K562 (cell line): ENCODE results near the gene ADCY5.

ENCODE experiments used
- CBX3 ChIP-seq, 2 experiments: IDR thresholded peaks; 1 replicate in 1 of 2; 2 replicates in 1 of 2; pipeline ENCODE4 v1.6.1; 2012; ENCODE audit warnings: inconsistent platforms in 2 of 2, low read length in 2 of 2, borderline replicate concordance in 1 of 2, control low read depth in 1 of 2
- E2F6 ChIP-seq, 2 experiments: IDR thresholded peaks; 2 replicates each; pipeline ENCODE4 v1.6.1; 2011; ENCODE audit warnings: borderline replicate concordance in 1 of 2, control low read depth in 1 of 2, low read depth in 1 of 2, low read length in 1 of 2, mild to moderate bottlenecking in 1 of 2, mixed read lengths in 1 of 2, moderate library complexity in 1 of 2; ENCODE audit not compliant: insufficient read depth in 1 of 2, insufficient read length in 1 of 2, poor library complexity in 1 of 2, severe bottlenecking in 1 of 2; ENCODE audit errors: extremely low read depth in 1 of 2
- GABPB1 ChIP-seq: sonication (generic); formaldehyde crosslinking; IDR thresholded peaks from 2 replicates; pipeline ENCODE4 v1.8.0; 2022; ENCODE audit warnings: mild to moderate bottlenecking, missing genetic modification reagents
- TCF7L2 ChIP-seq: fragments of 150-350 bp; IDR thresholded peaks from 2 replicates; pipeline ENCODE4 v1.6.1; 2016; ENCODE audit warnings: low read depth, mild to moderate bottlenecking, low read length, moderate library complexity

GRCh38 chr3:123340336-123340735 lies 108.6 kb downstream of the ADCY5 start:
- TF ChIP-seq GABPB1 (no peak), CBX3 (IDR thresholded peaks at IDR 0.05; ENCODE audit: borderline replicate concordance in 1 of 2, low read length in 2 of 2) (no peak), E2F6 (IDR thresholded peaks at IDR 0.05; ENCODE audit: borderline replicate concordance in 1 of 2, extremely low read depth in 1 of 2, insufficient read depth in 1 of 2, insufficient read length in 1 of 2, low read depth in 1 of 2, low read length in 1 of 2, poor library complexity in 1 of 2, severe bottlenecking in 1 of 2) (no peak), TCF7L2 (no peak)
